ENCODE measurements around the gene SMG6. TPM values are rescaled to one million over a fixed set of nuclear protein-coding genes. Genes with fewer than 3 reads are reported as not detected.

Gene SMG6
- total RNA-seq, 1 experiment from 2014 or later, result 28.6 TPM

DNA sequence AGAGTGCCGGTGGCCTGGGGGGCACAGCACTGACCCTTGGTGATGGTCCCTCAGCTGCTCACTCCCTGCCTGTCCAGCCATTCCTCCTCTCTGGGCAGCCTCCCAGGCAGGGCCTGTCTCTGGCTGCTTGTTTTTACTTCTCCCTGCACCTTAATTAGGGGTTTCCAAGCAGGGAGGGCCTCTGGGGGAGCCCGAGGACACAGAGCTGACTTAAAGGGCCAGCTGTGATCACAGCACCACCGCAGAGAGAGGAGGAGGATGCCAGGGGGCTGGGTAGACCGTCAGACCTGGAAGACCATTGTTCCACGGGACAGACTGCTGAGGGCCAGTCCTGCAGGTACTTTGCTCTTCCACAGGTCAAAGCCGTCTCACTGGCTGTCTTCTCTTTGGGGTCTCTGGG lies 274.8 kb downstream of the SMG6 start:
- Histone ChIP-seq H3K79me2 (ENCODE audit: insufficient read depth, low read length) (no peaks in the 10 kb centered on the region), H3K27me3 (ENCODE audit: insufficient read depth, low read length) (peaks cover 49% of the 10 kb centered on the region), H4K5ac (ENCODE audit: insufficient read length, low read depth, low read length) (no peak overlapping the region), H3K4ac (ENCODE audit: low read depth, low read length) (no peak overlapping the region), H2AK5ac (ENCODE audit: insufficient read length, low read length) (no peak overlapping the region), H4K8ac (replicated peaks; ENCODE audit: insufficient read length, low read depth, low read length) (no peak overlapping the region), H3T11ph (ENCODE audit: low read length) (no peak overlapping the region), H4K20me1 (ENCODE audit: control insufficient read depth, insufficient read depth, insufficient read length) (no peaks in the 10 kb centered on the region), H3K23ac (ENCODE audit: insufficient read length, low read depth, low read length) (no peak overlapping the region), H3K18ac (ENCODE audit: insufficient read length, low read depth, low read length) (no peak overlapping the region), H3K4me1 (ENCODE audit: insufficient read depth, low read length) (no peaks in the 10 kb centered on the region), H3K14ac (ENCODE audit: insufficient read depth, low read length) (no peak overlapping the region), H3K56ac (ENCODE audit: insufficient read length, low read depth, low read length) (no peak overlapping the region), H2BK12ac (ENCODE audit: insufficient read length, low read depth, low read length) (no peak overlapping the region), H3K9me3 (ENCODE audit: control insufficient read depth, low read depth, low read length) (no peaks in the 10 kb centered on the region), H2BK15ac (ENCODE audit: low read depth, low read length) (no peak overlapping the region), H3K4me2 (ENCODE audit: insufficient read depth, insufficient read length, low read length) (no peak overlapping the region), H2AFZ (ENCODE audit: low read length) (no peak overlapping the region), H3K27ac (ENCODE audit: insufficient read length, low read depth, low read length) (no peak overlapping the region), H2BK20ac (ENCODE audit: low read depth, low read length, poor library complexity, severe bottlenecking) (no peak overlapping the region), H2BK120ac (ENCODE audit: low read depth, low read length, poor library complexity, severe bottlenecking) (no peak overlapping the region), H2BK5ac (ENCODE audit: insufficient read length, low read length) (no peak overlapping the region), H3K23me2 (ENCODE audit: insufficient read length, low read depth, low read length, poor library complexity, severe bottlenecking) (peaks cover 21% of the 10 kb centered on the region), H3K9ac (ENCODE audit: extremely low read depth, insufficient read length, low read length) (no peak overlapping the region), H4K91ac (ENCODE audit: insufficient read length, low read depth, low read length) (no peak overlapping the region), H3K79me1 (ENCODE audit: insufficient read depth, low read depth, low read length, poor library complexity, severe bottlenecking) (no peaks in the 10 kb centered on the region)
- DNase-seq, result no peak
- Mint-ChIP-seq H3K9me3 (peaks cover 5 to 6% of the 10 kb centered on the region in 2 experiments; a peak in 4 of 5 replicates), H3K36me3 (ENCODE audit: insufficient read depth in 1 of 3, low read depth in 3 of 3) (no peaks in the 10 kb centered on the region; a peak in 1 of 7 replicates), H3K27ac (no peak overlapping the region), H3K27me3 (ENCODE audit: low read depth) (peaks cover 57% of the 10 kb centered on the region), H3K4me3 (no peak overlapping the region), H3K4me1 (peaks cover 10 to 27% of the 10 kb centered on the region in 2 experiments)
- no CpG with 5 or more reads among the region's 6 CpGs for WGBS (ENCODE audit: extremely low coverage, insufficient read length, low lambda C conversion rate)
- TF ChIP-seq, protein P1, sequence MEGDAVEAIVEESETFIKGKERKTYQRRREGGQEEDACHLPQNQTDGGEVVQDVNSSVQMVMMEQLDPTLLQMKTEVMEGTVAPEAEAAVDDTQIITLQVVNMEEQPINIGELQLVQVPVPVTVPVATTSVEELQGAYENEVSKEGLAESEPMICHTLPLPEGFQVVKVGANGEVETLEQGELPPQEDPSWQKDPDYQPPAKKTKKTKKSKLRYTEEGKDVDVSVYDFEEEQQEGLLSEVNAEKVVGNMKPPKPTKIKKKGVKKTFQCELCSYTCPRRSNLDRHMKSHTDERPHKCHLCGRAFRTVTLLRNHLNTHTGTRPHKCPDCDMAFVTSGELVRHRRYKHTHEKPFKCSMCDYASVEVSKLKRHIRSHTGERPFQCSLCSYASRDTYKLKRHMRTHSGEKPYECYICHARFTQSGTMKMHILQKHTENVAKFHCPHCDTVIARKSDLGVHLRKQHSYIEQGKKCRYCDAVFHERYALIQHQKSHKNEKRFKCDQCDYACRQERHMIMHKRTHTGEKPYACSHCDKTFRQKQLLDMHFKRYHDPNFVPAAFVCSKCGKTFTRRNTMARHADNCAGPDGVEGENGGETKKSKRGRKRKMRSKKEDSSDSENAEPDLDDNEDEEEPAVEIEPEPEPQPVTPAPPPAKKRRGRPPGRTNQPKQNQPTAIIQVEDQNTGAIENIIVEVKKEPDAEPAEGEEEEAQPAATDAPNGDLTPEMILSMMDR (conservative IDR thresholded peaks at IDR 0.05), result no peak
